Measurements from ENCODE around the gene LUZP1. TPM values are rescaled to one million over a fixed set of nuclear protein-coding genes. Genes with fewer than 3 reads are reported as not detected.
A peak's percentile ranks its signal among the peaks of the same experiment; 100 is the strongest.
"Not testable (repeated sequence)": the region's sequence is repeated elsewhere in the genome, so short reads cannot be mapped to it uniquely, and the experiment has no call there.

LUZP1 gene
- 14.3 TPM for total RNA-seq

DNA sequence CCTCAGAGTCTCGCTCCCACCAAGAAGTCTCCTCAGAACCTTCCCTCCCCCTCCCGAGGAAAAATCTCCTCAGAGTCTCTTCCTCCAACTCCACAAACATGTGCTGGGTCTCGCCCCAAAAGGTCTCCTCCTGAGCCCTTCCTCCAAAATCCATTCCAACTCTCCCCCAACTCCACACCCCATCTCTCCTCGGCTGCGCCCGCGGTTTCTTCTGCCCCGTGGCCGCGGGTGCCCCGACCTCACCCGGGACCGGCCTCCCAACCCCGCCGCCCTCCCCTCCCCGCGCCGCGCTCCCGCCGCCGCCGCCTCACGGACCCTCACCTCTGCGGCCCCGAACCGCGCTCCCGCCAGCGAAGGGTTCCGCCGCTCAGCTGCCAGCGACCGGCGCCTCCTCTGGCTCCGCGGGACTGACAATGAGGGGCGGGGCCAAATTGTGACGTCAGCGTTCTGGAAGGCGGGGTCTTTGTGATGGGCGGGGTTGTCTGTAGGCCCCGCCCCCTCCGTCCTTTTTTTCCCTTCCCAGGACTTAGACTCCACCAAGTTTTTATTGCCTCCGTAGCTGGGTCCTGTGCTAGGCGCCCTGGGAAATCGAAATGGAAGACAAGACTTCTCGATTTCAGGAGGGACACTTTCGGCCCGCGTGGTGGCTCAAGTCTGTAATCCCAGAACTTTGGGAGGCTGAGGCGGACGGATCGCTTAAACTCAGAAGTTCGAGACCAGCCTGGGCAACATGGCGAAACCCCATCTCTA lies at the start of gene LUZP1:
LUZP1 (minus strand) TSS at position 412 of the 750 bp plus-strand sequence.
- DNase-seq (ENCODE audit: low read depth in 2 of 3, low spot score in 2 of 3), result peak; percentile 74 to 84 (median 82)

DNA sequence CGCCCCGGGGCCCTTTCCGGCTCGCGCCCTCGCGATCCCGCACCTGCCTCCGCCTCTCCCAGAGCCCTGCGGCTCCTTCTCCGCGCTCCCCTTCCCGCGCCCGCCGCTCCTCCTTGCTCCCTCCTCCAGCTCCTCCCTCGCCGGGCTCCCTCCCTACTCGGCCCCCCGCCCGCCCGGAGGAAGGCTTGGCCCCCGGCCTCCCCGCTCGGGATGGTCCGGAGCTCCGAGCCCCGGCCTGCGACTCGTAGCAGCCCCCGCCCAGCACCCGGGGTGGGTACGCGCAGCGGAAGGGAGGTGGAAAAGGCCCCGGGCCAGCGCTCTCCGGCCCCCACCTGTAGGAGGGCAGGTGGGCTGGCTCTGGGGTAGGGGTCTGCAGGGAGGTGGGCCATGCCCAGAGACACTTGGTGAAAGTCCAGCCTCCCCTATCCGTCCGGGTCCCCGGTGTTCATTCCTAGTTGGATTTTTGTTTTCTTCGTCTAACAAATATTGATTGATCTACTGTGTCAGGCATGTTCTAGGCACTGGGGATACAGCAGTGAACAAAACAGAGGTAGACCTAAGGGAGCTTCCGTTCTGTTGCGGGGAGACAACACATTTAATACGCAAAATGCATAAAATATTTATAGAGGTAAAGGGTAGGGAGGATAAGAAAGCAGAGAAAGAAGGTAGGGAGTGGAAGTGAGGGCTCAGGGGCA lies 48.9 kb upstream of the LUZP1 start, which contains the start of gene HTR1D:
HTR1D (minus strand) TSS at position 82 of the 695 bp plus-strand sequence. CDS start 23,283 bp downstream, outside the sequence.
- DNase-seq (ENCODE audit: low read depth in 2 of 3, low spot score in 2 of 3), result no peak

DNA sequence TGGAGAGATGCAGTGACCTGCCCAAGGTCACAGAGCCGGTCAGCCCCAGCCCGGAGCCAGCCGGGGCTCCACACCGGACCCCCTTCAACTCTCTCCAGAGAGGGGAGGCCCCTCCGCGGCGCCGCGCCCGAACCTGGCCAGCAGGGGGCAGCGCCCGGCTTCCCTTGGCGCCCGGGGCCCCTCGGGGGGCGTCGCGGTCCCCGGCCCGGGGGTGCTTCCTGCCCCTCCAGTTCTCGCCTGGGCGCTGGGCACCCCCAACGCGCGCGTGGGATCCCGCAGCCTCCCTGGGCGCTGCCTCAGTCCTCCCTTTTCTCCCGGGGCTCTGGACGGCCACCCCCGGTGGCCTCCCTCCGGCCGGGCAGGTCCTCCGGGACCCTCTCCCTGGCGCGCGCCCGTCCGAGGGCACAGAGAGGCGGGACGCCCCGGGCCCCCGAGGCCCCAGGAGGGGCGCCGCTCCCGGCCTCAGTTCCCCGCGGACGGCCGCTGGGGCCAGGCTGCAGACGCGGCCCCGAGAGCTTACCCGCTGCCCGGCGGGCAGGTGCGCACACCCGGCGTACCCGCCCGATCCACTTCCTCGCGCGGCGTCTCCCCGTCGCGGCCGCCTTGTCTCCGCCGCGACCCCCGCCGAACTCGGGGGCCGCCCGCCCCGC lies 48.2 kb upstream of the LUZP1 start:
- peak in 2 of 3 donors; percentile 21 to 43 for DNase-seq (ENCODE audit: low read depth in 2 of 3, low spot score in 2 of 3)

DNA sequence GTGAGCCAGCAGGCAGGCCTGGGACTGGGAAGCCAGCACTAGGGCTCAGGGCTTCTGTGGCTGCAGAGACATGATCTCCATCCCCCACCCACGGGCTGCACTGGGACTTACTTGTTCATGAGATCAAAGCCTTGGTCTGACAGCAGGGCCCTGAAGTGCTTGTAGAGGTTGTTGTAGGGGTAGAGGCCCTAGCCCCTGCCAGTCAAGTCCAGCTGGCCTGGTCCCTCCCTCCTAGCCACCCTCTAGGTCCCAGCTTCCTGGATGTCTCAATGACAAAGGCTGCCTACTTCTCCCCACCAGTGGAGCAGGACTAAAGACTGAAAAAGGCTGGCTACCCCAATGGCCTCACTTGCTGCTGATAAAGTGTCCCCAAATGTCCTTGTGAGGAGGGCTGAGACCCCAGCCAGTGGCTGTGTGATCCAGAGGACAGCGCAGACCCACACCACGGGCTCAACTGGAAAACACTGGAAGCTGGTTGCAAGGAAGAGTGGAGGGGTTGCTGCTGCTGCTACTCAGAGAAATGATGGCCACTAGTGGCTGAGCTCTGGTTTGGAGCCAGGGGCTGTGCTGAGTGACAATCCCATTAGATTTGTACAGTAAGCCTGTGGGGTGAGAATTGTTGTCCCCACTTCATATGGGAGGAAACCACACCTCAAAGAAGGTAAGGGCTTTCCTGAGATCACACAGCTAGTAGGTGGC lies 47.2 kb upstream of the LUZP1 start:
- no peak for DNase-seq (ENCODE audit: low read depth in 2 of 3, low spot score in 2 of 3)

DNA sequence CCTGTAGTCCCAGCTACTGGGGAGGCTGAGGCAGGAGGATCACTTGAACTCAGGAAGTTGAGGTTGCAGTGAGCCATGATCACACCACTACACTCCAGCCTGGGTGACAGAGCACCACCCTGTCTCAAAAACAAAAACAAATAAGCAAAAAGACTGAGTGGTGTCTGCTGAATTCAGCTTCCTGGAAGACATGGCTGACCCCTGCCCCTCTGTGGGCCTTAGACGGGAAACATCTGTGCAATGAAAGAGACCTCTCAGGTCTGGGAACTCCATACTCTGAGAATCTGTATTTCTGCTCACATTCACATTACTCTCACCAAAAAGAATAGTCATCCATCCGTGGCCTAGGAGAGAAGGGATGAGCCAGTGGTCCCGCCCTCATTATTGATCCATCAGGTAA lies 46.6 kb upstream of the LUZP1 start:
- no peak for DNase-seq (ENCODE audit: low read depth in 2 of 3, low spot score in 2 of 3)

DNA sequence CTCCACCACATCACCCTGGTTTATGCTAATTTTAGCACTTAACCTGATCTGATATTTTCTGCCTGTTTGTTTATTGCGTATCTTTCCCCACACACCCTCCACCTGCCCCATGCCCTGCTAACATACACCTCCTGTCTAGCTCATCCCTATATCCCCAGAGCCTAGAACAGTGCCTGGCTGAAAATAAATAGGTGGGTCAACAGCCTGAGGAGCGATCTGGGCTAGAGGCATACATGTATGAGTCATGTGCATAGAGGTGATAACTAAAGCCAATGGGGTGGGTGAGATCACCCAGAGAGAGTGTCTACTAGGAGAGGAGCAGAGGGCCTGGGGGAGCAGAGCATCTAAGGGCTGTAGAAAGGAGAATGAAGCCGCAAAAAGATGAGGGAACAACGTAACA lies 46.0 kb upstream of the LUZP1 start:
- DNase-seq (ENCODE audit: low read depth in 2 of 3, low spot score in 2 of 3), result no peak

DNA sequence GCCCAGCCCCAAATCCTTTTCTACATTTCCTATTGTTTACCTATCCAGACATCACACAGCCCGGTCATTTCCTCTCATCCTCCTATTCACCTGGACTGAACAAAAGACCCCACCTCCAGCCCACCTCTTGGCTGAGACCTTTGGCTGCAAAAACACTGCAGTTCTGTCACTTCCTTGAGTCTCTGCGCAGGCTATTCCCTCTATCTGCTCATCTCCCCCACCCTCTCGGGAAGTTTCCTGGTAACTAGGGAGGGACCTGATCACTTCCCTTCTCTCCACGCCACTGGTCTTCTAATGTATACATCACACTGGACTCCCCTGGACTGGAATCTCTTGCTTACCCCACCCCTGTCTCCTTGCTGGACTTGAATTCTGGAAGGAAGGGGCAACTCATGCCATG lies 43.3 kb upstream of the LUZP1 start:
- DNase-seq (ENCODE audit: low read depth in 2 of 3, low spot score in 2 of 3), result no peak

DNA sequence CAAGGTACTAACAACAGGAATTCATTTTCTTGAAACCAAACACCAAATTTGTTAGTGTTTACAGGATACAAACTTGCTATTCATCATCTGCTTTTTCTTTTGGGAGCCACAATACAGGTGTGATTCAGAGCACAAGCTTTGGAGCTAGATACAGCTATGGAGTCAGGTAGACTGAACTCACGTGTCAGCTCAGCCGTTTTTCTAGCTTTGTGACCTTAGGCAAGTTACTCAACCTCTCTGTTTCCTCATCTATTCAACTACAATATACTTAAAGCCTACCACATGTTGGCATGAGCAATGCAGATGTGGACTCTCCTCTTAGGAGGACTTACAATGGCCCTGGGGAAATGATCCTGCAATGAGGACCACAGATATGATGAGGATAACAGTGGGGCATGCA lies 42.3 kb upstream of the LUZP1 start:
- no peak for DNase-seq (ENCODE audit: low read depth in 2 of 3, low spot score in 2 of 3)

DNA sequence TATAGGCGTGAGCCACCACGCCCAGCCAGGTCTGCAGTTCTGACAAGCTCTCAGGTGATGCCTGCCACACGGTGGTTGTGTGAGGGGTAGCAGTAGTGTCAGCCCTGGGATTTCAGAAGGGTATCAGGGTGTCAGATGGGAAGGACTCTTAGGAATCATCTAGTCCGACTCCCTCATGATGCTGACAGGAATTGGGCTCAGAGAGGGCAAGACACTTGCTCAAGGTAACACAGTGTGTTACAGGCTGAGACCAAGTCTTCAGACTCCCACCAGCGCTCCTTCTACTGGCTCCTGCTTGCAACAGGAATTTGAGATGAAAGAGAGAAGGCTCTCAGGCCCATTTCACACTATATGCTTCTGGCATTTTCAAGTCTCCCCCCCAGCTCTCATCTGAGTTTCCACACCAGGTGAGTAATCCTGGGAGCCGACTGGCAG lies 41.7 kb upstream of the LUZP1 start:
- no peak for DNase-seq (ENCODE audit: low read depth in 2 of 3, low spot score in 2 of 3)

DNA sequence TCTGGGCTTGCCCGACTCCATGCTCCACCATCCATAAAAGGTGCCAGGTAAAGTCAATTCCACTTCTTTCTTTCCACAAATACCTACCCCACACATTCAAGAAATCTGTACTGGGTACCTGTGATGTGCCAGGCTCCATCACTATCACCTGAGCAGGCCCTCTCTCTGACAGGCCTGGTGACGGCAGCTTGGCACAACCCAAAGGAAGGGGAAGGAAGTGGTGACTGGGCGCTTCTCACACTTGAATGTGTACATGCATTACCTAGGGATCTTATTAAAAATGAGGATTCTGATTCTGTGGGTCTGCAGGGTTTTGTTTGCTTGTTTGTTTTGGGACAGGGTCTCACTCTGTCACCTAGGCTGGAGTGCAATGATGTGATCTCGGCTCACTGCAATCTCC lies 41.1 kb upstream of the LUZP1 start:
- DNase-seq (ENCODE audit: low read depth in 2 of 3, low spot score in 2 of 3), result peak in 2 of 3 donors; percentile 31 to 47

DNA sequence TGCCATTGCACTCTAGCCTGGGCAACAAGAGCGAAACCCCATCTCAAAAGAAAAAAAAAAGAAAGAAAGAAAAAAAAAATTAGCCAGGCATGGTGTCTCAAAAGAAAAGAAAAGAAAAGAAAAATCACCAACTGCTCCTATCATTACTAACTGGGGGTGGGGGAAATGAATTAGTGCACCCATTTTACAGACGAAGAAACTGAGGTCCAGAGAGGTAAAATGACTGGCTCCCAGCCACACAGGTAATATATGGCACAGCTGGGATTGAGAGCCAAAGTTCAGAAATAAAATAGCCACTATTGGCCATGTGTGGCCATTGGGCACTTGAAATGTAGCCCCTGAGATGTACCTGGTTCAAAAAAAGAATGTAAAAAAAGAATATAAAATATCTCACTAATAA lies 39.9 kb upstream of the LUZP1 start:
- DNase-seq (ENCODE audit: low read depth in 2 of 3, low spot score in 2 of 3), result no peak

DNA sequence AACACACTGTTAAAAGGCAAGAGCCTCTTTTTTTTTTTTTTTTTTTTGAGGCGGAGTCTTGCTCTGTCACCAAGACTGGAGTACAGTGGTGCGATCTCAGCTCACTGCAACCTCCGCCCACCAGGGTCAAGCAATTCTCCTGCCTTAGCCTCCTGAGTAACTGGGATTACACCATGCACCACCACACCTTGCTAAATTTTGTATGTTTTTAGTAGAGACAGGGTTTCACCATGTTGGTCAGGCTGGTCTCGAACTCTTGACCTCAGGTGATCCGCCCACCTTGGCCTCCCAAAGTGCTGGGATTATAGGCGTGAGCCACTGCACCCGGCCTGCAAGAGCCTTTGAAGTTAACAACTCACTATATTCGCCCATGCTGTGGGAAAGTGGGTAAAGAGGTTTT lies 39.1 kb upstream of the LUZP1 start:
- not testable (repeated sequence) for DNase-seq (ENCODE audit: low read depth in 2 of 3, low spot score in 2 of 3)

DNA sequence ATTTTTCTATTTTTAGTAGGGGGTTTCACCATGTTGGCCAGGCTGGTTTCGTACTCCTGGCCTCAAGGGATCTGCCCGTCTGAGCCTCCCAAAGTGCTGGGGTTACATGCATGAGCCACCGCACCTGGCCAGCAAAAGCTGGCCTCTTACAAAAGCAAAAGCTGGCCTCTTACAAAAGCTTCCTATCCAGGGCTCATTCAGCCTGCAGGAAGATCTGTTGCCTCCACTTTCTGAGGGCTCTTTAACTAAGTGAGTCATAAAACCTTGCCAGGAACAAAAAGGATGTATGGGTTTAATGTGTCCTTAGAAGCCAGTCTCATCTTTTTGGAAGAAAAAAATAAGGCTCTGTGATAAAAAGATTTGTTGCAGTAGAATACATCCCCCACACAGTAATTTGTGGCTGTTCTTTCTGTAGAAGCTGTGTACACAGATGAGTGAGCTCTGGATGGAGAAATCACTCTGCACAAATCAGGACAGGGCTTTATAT lies 33.6 kb upstream of the LUZP1 start:
- no peak for DNase-seq (ENCODE audit: low read depth in 2 of 3, low spot score in 2 of 3)

DNA sequence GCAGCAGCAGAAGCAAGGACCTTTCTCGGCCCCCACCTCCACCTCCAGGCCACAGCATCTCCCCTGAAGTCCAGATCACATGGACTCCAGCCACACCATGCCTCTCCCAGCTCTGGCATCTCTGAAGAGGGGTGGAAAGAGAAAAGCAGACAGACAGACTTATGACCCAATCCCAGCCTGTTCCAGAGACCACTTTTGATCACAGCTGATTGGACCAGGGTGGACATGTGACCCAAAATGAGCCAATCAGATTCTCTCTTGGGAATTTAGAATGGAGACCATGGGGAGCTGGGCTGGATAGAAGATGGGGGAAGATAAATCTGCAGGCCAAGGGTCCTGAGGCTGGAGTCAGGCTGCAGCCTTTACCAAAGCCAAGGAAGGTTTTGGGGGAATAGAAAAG lies 32.2 kb upstream of the LUZP1 start:
- no peak for DNase-seq (ENCODE audit: low read depth in 2 of 3, low spot score in 2 of 3)

DNA sequence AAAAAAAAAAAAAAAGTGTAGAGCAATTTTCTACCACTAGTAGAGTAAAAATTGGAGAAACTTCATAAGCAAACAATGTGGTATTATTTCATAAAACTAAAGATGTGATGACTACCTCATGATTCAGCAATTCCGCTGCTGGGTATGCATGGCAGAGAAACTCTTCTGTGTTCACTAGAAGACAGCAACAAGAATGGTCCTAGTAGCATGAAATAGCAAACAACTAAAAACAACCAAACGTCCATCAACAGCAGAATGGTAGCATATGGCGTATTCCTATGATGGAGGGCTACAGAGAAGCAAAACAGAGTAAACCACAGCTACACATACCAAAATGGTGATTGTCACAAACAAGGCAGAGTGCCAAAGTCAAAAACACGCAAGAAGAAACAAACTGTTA lies 29.7 kb upstream of the LUZP1 start:
- DNase-seq (ENCODE audit: low read depth in 2 of 3, low spot score in 2 of 3), result no peak

DNA sequence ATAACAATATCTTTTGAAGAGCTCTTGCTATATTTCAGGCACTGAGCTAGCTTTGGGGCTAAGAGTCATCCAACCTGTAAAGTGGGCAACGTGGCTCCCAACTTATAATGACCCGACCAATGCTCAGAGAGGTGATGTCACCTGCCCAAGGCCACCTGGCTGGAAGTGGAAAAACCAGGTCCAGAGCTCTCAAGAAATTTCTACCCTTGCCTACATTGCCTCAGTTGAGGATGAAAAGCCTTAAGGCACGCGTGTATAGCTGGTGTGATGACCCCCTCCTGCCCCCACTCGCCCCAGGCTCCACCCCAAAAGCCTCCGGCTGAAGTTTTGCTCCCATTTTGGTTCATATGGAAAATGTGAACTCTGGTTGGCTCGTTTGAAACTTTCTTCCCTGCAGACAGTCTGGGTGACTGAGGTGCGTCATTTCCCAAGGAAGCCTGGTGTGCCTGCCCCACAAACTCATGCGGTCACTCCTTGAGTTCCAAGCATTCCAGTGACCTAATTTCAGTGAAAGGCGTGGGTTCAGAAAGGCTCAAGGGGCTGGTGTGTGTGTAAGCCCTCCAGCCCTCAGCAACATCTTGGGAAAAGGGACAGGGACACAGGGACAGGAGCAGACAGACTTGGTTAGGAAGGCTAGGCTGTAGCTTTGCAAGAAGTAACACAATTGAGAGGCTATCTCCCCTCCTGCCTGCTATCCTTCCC lies 28.1 kb upstream of the LUZP1 start:
- DNase-seq (ENCODE audit: low read depth in 2 of 3, low spot score in 2 of 3), result no peak

DNA sequence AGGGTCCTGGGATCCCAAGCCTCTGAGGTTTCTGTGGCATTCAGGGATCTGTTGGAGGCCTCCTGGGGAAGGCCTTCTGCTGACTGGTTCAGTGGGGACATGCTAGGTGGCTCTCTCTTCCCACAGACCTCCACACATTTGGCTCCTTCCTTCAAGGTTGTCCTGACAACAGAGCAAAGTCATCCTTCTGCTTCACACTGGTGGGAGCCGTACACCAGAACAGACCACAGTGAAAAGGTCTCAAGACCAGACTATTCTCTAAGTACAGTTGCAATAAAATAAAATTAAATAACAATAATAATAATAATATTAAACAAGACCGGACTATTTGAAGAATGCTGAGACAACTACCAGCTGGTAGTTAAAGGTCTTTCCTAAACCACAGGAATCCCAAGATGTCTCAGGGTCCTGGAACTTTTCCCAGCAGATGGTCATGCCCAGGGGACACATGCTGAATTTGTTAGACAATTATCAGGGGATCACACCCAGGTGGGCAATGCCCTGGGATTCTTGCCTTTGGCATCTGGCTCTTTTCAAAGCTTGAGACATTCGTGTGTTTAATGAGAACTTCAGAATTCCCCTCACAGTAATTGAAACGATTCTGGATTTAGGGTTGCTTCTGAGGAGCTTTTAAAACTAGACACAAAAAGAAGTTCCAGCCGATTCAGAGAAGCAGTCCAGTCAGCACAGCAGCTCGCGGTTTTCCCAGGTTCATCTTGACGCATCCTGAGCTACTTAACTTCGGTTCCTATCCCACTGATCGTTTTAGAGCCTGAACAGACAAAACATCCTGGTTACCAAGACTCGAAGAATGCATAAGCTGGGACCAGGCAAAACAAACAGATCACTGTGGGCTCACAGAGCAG lies 25.7 kb upstream of the LUZP1 start:
- DNase-seq (ENCODE audit: low read depth in 2 of 3, low spot score in 2 of 3), result no peak

DNA sequence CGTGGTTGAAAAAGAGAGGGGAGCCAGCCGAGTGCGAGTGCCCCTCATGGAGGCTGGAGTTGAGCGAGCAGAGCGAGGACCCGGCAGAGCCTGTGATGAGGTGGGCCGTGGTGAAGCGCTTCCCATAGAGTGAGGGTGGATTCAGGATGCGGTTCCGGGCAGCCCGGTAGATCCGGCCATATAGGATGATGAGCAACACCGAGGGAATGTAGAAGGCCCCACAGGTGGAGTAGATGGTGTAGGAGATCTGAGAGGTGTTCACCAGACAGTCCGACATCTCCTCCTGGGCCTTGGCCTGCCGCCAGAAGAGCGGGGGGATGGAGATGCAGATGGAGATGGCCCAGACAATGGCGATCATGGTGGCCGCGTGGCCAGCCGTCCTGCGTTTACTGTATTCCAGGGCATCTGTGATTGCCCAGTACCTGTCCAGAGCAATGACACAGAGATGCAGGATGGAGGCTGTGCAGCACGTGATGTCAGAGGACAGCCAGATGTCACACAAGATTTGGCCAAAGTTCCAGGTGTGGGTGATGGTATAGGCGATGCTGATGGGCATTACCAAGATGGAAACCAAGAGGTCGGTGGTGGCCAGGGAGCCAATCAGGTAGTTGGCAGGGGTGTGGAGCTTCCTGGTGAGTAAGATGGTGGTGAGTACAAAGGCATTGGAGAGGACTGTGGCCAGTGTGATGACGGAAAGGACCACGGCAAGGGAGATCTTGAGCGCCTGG lies 24.9 kb upstream of the LUZP1 start:
- no peak for DNase-seq (ENCODE audit: low read depth in 2 of 3, low spot score in 2 of 3)

DNA sequence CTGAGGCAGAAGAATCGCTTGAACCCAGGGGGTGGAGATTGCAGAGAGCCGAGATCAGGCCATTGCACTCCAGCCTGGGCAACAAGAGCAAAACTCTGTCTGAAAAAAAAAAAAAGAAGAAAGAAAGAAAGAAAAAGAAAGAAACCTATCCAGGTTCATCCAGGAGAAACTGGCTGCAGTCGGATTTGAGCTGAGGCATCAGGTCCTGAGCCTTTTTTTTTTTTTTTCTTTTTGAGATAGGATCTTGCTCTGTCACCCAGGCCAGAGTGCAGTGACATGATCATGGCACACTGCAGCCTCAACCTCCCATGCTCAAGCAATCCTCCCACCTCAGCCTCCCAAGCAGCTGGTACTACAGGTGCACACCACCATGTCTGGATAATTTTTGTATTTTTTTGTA lies 22.5 kb upstream of the LUZP1 start:
- no peak for DNase-seq (ENCODE audit: low read depth in 2 of 3, low spot score in 2 of 3)

Measured in hematopoietic multipotent progenitor cell (in vitro differentiated cells).